Measurements from ENCODE around the gene ZDHHC19. TPM values are rescaled to one million over a fixed set of nuclear protein-coding genes. Genes with fewer than 3 reads are reported as not detected.

ZDHHC19 gene
- total RNA-seq, 1 donor from 2014 or later, result not detected

DNA sequence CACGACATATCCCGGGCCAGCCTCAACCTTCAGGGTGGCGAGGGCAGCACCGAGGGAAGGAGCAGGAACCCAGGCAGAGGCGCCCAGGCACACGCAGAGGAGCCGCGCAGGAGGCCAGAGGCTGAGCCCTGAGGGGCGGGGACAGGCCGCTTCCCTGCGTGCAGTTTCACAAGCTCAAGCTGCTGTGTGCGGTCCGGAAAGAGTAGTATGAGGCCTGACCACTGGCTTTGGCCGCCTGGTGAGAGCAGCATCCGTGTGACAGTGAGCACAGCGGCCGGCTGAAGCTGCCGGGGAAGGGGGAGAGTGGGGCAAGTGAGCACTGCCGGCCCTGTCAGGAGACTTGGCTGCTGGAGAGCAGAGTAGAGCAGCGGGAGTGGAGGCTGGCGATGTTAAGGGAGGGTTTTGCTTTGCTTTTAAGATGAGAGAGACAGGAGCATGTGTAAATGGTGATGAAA lies 8.7 kb downstream of the ZDHHC19 start:
- no peak overlapping the region for H3K4me3 ChIP-seq

DNA sequence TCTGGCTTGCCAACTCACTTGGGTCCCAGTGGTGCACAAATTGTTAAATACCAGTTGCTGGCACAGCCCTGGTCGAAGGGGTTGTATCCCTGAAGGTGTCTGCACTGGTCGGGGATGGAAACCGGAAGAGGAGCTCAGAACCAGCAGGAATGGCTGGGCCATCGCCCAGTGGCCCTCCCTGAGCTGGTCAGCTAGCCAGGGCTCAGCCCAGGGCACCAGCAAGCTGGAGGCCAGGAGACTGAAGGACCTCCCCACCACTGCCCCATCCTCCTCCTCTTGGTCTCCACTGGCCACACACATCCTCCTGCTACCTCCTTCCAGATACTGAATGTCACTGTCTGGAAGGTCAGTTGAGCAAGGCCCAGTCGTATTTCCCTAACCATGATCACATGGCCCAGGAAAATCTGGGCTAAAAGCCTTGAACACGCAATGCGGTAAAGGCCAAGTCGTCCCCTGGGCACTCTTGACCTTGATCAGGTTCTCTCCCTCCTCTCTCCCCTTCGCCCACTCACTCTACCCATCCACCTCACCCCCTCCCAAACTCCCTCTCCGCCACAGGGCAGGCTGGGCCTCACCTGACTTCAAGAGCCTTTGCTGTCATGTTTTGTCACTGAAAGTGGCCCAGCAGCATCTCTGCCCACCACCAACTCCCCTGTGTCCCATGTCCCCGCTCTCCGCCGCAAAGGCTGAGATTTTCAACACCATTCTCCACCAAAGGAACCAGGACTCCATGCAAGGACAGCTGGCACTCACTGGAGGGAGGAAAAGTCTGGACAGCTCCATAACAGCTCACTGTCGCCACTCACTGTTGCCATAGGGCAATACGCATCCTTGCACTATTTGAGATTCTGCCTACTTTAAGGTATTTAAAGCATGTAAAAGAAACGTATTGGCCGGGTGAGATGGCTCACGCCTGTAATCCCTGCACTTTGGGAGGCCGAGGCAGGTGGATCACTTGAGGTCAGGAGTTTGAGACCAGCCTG lies 12.1 kb downstream of the ZDHHC19 start:
- intact Hi-C loops (cut with micrococcal nuclease), result loop anchor here (5.0 kb wide), 1 partner anchor 127 kb away; no protein-coding TSS in a partner anchor

More for the DNA sequence above, 8.7 kb downstream of the ZDHHC19 start:
- intact Hi-C loops (cut with micrococcal nuclease), result no loop called here
- TF ChIP-seq, protein P1, sequence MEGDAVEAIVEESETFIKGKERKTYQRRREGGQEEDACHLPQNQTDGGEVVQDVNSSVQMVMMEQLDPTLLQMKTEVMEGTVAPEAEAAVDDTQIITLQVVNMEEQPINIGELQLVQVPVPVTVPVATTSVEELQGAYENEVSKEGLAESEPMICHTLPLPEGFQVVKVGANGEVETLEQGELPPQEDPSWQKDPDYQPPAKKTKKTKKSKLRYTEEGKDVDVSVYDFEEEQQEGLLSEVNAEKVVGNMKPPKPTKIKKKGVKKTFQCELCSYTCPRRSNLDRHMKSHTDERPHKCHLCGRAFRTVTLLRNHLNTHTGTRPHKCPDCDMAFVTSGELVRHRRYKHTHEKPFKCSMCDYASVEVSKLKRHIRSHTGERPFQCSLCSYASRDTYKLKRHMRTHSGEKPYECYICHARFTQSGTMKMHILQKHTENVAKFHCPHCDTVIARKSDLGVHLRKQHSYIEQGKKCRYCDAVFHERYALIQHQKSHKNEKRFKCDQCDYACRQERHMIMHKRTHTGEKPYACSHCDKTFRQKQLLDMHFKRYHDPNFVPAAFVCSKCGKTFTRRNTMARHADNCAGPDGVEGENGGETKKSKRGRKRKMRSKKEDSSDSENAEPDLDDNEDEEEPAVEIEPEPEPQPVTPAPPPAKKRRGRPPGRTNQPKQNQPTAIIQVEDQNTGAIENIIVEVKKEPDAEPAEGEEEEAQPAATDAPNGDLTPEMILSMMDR (IDR thresholded peaks at IDR 0.05; ENCODE audit: borderline replicate concordance), result no peak
- peaks cover 6% of the 10 kb centered on the region for H3K9me3 ChIP-seq (replicated peaks)
- H3K27ac ChIP-seq (replicated peaks), result no peak overlapping the region
- DNase-seq, result peak; percentile 51
- H3K27me3 ChIP-seq (ENCODE audit: low read depth), result peaks cover 19% of the 10 kb centered on the region
- no peaks in the 10 kb centered on the region for H3K4me1 ChIP-seq
- H3K36me3 ChIP-seq, result no peaks in the 10 kb centered on the region

DNA sequence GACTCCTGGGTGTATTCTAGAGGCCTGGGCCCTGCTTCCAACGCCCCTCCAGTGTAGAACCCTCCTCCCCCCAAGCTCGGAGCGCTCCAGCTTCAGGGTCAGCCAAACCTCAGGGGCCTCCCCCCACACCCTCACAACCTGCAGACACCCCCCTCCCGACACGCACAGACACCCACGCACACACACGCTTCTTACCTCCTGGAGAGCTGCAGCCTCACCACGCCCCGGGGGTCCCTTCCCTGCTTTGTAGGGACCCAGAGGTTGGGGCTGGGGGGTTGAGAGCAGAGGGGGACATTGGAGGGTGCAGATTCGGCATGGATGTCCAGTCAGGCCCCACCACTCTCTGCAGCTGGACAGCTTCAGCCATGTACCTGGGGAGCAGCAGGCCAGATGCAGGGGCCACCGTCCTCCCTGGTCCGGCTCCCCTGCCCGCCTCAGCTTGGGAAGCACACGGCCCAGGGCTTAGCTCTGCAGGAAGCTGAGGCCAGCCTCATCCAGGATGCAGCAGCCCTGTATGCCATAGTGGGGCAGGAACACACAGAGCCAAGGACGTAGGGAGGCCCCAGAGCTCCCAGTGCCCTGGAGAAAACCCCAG lies 13.0 kb downstream of the ZDHHC19 start:
- Histone ChIP-seq H3K4me3 (no peak overlapping the region), H3K4me1 (peaks cover 20% of the 10 kb centered on the region), H3K27me3 (ENCODE audit: low read depth) (peaks cover 13% of the 10 kb centered on the region), H3K36me3 (no peaks in the 10 kb centered on the region), H3K27ac (replicated peaks) (no peak overlapping the region), H3K9me3 (replicated peaks) (no peaks in the 10 kb centered on the region)
- intact Hi-C loops (cut with micrococcal nuclease), result loop anchor here (5.0 kb wide), 1 partner anchor 126 kb away; no protein-coding TSS in a partner anchor
- no peak for DNase-seq
- TF ChIP-seq, protein P1 (IDR thresholded peaks at IDR 0.05; ENCODE audit: borderline replicate concordance), result no peak

More for the DNA sequence above, 12.1 kb downstream of the ZDHHC19 start:
- Histone ChIP-seq H3K27ac (replicated peaks) (no peak overlapping the region), H3K4me3 (no peak overlapping the region), H3K9me3 (replicated peaks) (no peaks in the 10 kb centered on the region), H3K36me3 (no peaks in the 10 kb centered on the region), H3K4me1 (peaks cover 13% of the 10 kb centered on the region), H3K27me3 (ENCODE audit: low read depth) (peaks cover 19% of the 10 kb centered on the region)
- TF ChIP-seq, protein P1 (IDR thresholded peaks at IDR 0.05; ENCODE audit: borderline replicate concordance), result no peak
- no peak for DNase-seq

DNA sequence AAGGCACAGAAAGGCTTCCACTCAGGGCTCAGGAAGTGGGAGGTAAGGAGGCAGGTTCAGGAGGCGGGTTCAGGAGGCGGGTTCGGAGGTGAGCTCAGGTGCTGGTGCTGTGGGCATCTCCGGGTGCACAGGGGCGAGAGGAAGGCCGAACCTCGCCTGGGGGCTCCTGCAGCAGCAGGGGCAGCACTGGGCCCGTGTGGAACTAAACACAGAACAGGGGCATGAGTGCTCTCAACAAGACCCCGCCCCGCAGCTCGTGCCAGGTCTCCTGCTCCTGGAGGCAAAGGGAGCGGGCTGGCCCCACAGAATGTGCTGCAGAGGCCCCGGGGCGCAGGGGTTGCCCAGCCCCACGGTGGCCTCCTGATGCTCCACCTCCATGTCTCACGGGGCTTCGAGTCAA lies 13.7 kb downstream of the ZDHHC19 start:
- no peaks in the 10 kb centered on the region for H3K36me3 ChIP-seq
- intact Hi-C loops (cut with micrococcal nuclease), result loop anchor here (5.0 kb wide), 1 partner anchor 125 kb away; no protein-coding TSS in a partner anchor
- TF ChIP-seq, protein P1 (IDR thresholded peaks at IDR 0.05; ENCODE audit: borderline replicate concordance), result no peak
- H3K4me3 ChIP-seq, result no peak overlapping the region
- peaks cover 8% of the 10 kb centered on the region for H3K27me3 ChIP-seq (ENCODE audit: low read depth)
- H3K4me1 ChIP-seq, result peaks cover 27% of the 10 kb centered on the region
- H3K27ac ChIP-seq (replicated peaks), result no peak overlapping the region
- DNase-seq, result no peak
- no peaks in the 10 kb centered on the region for H3K9me3 ChIP-seq (replicated peaks)

DNA sequence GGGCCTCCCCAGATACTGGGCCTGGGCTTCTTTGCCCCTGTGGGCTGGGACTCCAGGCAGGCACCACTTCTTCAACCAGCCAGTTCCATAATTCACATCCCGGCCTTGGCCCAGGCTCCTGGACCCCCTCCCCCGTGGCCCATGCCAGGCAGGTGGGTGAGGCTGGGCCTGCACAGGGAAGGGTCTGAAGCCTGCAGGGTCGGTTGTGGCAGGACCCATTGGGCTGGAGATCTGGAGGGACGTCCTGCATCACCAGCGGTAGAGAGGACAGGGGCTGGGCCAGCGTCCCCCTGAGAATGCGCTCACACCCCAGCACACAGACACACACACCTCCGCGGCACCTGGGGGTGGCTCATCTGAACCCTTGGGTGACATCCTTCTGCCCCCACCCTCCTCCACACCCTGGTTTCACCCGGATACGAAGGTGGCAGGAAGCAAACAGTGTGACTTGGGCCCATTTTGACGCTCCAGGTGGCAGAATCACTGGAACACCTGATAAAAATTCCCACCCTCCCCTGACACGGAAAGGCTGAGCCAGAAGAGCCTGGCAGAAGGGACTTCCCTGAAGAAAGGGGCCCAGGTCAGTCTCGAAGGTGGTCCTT lies 15.4 kb downstream of the ZDHHC19 start:
- Histone ChIP-seq H3K4me3 (no peak overlapping the region), H3K36me3 (no peaks in the 10 kb centered on the region), H3K9me3 (replicated peaks) (no peaks in the 10 kb centered on the region), H3K27ac (replicated peaks) (no peak overlapping the region), H3K4me1 (peaks cover 33% of the 10 kb centered on the region), H3K27me3 (ENCODE audit: low read depth) (no peaks in the 10 kb centered on the region)
- DNase-seq, result no peak
- TF ChIP-seq, protein P1 (IDR thresholded peaks at IDR 0.05; ENCODE audit: borderline replicate concordance), result no peak
- intact Hi-C loops (cut with micrococcal nuclease), result loop anchor here (5.0 kb wide), 1 partner anchor 123 kb away; no protein-coding TSS in a partner anchor

Data from left ventricle myocardium inferior (tissue), 1 donor.